NCI-H1436 treated with DMSO at 0.1 percent for 48 hours (cell line): ENCODE measurements around the gene ACACA.

Experiments
- DNase-seq: peaks from one replicate; lab custom pipeline; 2025; lab: John Stamatoyannopoulos, UW

ACACA gene

GRCh38 chr17:37291351-37291750 is 115.3 kb downstream of the ACACA start:
- no peak for DNase-seq

DNA sequence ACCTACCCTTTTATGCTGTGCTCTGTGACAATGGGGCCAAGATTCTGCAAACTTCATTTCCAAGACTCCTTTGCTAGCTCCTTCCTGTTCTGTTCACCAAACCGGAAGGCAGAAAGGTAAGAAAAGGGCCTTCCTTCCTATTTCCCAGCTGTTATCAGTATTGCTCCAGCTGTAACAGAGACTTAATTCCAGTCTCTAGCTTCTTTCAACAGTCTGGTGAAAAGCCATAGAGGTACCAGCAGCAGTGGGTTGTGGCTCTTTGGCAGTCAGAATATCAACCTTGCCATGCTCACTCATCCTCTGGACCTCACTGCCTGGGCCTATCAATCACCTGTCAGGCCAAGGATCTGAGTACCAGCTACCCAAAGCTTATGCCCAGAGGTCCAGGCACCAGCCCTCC is 120.2 kb downstream of the ACACA start:
- no peak for DNase-seq

- no peak for DNase-seq
These were observed 122.4 kb downstream of the ACACA start for GRCh38 chr17:37284191-37284590.

GRCh38 chr17:37283414-37283961 is 123.1 kb downstream of the ACACA start:
- DNase-seq = no peak

DNA sequence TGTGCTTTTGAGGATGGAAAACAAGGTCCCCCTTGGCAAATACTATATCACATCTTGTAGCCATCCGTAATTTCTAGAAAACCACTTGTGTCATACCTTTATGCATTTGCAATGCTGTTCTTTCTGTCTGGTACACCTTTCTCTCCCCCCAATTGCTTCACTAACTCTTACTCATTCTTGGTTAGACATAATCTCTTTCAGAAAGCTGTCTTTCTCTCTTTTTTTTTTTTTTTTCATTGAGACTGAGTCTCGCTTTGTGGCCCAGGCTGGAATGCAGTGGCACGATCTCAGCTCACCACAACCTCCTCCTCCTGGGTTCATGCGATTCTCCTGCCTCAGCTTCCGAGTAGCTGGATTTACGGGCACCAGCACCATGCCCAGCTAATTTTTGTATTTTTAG is 125.8 kb downstream of the ACACA start:
- DNase-seq = no peak

DNA sequence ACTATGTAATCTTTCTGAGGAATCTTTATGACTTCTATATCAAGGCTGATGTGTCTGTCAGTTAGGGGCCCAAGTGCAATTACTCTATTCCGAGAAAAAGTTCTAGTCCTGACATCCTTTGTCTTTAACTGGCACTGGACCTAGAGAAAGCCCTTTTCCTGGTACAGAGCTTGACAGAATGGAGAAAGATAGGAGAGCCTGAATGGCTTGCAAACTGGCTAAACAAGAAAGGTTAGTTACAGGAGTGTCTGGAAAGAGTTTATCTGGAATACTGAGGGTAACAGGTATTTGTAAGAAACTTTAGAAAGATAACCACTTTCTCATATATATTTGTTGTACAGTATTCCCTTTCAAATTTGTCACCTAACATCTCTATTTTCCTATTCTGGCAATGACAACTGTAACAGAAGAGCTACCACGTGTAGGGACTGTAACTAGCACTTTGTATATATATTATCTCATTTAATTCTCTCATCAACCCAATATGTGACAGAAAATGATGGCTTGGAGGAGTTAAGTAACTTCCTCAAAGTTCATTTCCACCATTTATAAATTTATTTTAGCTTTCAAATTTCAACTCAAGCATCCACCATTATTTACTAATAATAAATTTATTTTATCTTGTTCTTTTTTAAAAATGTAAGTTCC is 128.3 kb downstream of the ACACA start:
- no peak for DNase-seq

GRCh38 chr17:37276475-37276874 is 130.2 kb downstream of the ACACA start:
- DNase-seq = no peak

- DNase-seq = no peak
These were observed 132.2 kb downstream of the ACACA start for GRCh38 chr17:37274461-37274860.

DNA sequence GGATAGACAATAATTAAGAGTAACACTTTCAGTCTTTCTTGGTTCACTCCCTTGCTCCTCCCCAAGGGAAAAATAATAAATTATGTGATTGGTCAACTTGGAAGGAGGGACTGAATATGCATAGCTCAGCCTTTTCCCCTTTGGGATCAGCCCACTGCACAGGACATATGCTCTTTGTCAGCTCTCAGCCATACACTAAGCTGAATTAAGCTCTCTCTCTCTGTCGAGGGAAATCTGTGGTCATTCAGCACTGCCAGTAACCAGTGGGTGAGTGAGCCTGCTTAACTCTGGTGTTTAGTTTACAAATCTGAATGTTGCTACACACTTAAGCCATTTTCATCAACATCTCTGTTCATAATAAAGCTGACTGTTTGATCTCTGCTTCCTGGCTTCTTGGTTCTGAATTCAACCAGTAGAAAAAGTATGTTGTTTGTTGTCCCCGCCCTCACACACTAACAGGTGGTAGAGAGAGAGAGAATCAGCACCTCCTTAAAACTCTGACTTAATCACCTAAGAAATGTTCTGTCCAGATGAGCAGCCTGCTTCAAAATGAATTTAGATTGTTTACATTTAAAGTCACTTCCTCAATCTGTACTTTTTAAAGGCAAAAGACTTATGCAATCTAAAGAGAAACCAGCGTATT is 133.1 kb downstream of the ACACA start:
- DNase-seq = no peak

DNA sequence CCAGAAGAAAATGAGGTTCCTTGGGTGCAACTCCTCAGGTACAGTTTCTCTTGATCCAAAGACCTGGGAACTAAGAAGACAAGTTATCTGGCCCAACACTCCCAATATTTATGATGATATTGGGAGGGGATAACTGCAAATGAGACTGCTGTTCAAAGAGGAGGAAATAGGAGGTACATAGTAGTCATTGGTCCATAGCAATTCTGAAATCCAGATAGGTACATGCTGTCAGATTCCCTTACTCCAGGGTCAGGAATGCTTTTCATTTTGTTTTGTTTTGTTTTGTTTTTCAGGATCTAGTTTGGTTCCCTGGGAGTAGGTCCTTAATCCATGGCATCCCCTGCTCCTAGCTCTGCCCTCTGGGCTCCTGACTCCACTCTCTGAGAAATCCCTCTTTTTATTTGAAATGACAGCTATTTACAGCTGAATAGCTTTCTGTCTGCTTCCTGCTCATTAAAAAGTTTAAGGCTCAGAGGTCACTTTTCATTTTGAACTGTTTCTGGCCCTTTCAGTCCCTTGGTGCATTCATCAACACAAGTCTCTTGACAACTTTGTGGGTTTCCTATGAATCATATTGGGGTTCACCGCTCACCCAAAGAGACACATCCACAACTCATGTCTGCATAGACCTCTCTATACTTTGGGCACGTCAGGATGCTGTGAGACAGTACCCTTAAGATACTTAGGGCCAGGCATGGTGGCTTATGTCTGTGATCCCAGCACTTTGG is 141.0 kb downstream of the ACACA start:
- no peak for DNase-seq

DNA sequence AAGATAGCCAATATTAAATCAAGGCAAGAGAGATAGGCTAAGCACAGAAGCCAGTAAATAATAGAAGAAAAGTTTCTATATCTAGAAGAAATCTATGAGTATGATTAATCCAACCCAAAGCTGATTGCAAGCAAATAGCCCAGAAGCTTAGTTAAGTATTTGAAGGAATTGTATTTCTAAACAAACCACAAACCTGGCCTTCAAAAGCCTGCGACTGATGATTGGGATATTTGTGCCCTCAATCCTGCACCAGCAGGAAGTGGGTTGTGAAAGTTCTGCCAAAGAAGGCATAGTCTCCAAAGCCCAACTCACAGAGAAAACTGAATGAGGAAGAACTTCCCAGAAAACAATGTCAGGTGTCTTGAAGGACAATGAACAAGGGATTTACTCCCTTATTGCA is 145.3 kb downstream of the ACACA start:
- DNase-seq = no peak

GRCh38 chr17:37259030-37259735 is 147.5 kb downstream of the ACACA start:
- no peak for DNase-seq

- DNase-seq = no peak
These were observed 150.0 kb downstream of the ACACA start for GRCh38 chr17:37256627-37257026.

GRCh38 chr17:37255432-37255831 is 151.2 kb downstream of the ACACA start:
- DNase-seq = no peak

GRCh38 chr17:37247825-37248224 is 158.8 kb downstream of the ACACA start:
- DNase-seq = no peak

DNA sequence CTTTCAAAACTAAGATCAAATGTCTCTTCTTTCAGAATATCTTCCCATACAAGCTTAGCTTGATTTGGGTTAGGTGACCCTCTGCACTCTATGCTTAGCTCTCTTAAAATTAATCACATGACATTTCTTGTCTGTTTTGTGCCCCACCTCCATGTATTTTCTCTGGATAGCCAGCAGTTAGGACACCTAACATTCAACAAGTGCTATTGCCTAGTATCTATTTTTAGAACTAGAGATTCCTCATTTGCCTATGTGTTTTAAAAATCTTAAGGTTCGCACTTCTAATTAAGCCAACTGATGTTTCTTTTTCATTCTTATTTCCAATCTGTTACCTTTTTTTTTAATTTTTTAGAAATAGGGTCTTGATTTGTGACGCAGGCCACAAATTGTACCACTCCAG is 160.6 kb downstream of the ACACA start:
- DNase-seq = no peak

DNA sequence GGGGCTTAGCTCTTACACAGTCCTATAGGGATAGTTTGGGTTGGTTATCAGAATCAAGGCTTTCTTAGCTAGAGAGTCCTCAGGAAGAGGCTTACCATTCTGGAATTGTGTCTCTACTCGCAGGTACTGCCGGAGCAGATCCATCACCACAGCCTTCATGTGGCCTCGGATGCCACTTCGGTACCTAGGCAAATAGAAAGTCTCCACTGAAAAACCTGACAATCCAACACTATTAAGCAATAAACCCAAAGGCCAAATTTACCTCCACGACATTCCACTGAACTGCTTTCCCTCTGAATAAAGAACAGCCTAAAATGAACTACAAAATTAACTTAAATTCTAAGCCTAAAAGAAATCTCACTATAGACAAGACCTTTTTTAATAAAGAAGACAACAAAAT is 166.3 kb downstream of the ACACA start:
- DNase-seq = no peak

DNA sequence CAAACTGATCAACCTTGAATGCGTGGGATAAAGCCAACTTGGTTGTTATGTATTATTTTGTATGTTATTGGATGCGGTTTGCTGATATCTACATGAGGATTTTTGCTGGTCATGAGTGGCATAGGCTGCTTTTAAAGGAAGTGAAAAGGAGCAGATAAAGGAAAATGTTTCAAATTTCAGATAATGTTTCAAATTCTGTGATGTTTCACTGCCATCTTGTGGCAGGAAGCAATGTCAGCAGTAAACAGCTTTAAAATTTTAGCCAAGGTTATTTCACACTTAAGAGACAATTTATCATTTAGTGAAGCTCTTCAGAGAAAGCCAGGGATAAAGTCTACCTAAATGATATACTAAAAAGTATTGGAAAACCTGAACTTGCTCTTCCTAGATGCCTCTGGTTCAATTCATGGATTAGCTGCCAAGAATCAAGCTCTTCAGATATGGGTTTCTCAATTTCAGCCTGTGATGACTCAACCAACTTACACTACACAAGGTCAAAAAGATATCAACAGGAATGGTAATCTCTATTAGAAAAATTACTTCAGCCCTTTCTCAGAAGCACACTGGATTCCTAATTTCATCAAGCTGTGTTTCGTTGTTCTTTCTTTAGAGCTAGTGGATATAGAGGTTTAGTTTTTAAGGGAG is 166.8 kb downstream of the ACACA start:
- DNase-seq = peak; percentile 11

GRCh38 chr17:37234106-37234505 is 172.5 kb downstream of the ACACA start:
- DNase-seq = no peak

GRCh38 chr17:37233036-37233435 is 173.6 kb downstream of the ACACA start:
- DNase-seq = no peak

DNA sequence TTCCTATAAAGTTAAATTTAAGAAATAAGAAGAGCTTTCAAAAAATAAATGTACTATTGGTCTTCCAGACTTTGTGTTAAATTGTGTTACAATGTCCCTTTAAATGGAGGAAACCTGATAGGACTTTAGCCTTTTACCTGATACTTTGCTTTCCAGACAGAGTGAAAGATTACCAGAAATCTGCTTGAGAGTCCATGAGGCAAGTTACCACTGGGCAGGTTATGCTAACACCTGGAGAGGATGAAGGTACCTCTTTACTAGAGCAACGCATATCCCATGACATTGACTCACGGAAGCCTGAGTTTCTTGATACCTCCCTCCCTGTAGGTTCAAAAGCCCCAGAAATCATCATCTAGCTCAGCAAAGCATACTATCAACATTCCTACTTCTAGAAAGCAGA is 174.7 kb downstream of the ACACA start:
- no peak for DNase-seq

DNA sequence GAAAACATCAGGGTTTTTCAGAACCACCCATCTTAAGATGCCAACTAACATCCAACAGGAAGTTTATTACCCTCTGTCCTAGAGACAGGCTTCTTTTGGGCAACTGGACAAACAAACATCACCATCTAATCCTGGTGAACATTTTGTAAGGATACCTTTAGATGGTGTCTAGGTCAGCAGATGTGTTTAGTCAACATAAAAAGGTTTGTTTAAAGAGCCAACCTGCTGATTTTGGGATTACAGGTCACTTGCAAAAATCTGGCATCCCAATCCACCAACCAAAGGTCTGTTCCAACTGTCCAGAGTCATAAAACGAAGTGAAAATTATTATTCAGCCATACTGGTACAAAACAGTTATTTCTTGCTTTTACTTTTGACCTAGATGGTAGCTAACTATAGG is 176.0 kb downstream of the ACACA start:
- DNase-seq = no peak
